Measurements from ENCODE around the gene CEP170B.
"Not testable (repeated sequence)": the region's sequence is repeated elsewhere in the genome, so short reads cannot be mapped to it uniquely, and the experiment has no call there.

The CEP170B gene

DNA sequence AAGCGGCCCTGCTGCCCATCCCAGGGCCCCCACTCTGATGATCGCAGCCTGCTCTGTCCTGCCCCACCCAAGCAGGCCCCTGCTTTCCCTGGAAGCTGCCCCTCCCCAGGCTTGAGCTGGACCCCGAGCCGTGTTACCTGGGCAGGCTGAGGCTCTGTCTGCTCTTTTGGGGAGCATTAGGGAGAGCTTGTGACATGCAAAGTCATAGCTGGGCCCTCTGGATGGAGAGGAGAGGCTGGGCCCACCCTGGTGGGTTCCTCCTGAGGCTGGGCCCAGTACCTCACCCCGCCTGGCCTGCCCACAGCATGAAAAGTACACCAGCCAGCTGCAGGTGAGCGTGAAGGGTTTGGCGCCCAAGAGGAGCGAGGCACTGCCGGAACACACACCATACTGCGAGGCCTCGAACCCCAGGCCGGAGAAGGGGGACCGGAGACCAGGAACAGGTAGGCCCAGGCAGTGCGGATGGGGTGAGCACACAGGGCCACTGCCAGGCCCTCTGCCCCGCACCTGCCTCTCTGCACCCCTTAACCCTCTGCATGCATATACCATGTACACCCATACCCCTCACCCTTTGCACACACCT lies 15.0 kb downstream of the CEP170B start:
- no peak for DNase-seq

DNA sequence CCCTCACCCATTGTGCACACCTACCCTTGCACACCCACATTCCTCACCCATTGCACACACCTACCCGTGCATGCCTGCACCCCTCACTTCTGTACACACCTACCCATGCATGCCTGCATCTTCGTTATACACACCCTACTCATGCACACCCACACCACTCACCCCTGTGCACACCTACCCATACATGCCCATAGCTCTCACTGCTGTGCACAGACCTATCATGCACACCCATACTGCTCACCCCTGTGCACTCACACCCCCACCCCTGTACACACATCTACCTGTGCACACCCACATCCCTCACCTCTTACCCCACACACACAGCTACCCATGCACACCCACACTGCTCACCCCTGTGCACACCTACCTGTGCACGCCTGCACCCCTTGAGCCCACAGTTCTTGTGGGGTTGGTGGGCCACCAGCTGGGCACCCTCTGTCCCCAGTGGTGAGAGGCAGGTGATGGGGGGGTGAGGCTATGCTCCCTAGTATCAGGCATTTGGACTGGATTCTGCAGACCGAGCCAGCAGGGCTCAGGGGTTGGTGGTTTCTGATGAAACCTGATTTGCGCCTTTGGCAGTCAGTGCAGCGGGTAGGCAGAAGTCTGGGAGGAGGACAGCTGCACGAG lies 15.6 kb downstream of the CEP170B start:
- DNase-seq = no peak

DNA sequence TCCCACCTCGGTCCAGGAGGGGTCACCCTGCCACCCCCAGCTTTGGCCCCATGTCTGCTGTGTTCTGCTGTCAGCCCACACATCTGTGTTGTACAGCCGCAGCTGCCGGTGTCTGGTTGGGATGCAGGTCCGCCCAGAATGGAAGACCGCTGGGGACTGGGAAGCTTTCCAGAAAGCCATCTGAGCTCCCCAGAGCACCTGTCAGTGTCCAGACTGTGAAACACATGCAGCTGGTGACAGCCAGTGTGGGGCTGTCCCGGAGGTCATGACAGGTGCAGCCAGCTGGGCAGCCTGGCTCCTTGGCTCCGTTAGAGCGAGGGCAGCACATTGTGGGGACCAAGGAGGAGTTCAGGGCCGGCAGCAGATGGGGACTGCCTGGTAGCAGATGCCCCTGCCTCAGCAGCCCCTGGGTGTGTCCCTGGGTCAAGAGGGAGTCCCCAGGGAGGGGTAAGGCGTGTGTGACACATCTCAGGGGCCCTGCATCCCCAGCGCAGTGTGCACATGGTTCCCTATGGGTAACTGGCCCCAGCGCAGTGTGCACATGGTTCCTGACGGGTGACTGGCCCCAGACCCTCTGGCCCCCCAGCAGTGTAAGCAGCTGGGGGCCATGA lies 16.4 kb downstream of the CEP170B start:
- no peak for DNase-seq

DNA sequence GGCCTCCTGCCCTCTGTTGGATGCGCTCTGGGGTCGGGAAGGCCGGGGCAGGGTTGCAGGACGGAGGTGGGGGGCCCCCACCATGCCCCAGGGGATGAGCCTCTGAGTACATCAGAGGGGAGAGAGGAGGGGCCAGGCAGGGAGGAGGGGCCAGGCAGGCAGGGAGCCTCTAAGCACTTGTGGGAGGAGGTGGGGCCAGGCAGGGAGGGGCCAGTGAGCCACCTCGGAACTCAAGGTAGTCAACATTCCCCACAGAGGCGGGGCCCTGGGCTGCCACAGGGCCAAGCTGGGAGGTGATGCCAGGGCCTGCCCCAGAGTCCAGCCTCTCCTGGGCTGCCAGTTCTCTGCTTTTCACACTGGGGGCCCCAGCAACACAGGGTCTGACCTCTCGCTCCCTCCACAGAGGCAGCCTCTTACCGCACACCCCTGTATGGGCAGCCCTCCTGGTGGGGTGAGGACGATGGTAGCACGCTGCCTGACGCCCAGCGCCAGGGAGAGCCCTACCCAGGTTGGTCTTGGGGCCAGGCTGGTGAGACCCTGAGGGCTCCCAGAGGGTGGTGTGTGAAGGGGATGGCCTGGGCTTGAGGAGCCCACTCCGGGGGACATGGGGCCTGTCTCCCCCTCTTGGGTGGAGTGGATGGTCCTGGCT lies 17.4 kb downstream of the CEP170B start:
- no peak for DNase-seq

DNA sequence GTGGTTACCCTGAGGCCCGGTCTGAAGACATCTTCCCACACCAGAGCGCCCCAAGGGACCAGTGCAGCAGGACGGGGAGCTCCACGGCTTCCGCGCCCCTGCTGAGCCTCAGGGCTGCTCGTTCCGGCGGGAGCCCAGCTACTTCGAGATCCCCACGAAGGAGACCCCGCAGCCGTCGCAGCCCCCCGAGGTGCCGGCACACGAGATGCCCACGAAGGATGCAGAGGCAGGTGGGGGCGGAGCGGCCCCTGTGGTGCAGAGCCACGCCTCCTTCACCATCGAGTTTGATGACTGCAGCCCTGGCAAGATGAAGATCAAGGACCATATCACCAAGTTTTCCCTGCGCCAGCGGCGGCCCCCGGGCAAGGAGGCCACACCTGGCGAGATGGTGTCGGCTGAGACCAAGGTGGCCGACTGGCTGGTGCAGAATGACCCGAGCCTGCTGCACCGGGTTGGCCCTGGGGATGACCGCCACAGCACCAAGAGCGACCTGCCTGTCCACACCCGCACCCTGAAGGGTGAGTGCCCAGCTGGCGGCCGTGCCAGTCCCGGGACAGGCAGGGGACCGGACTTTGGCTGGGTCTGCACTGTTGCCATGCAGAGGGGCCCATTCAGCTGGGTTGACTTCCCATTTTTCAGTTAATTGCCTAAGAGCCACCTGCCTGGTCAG lies 18.1 kb downstream of the CEP170B start:
- DNase-seq = no peak

DNA sequence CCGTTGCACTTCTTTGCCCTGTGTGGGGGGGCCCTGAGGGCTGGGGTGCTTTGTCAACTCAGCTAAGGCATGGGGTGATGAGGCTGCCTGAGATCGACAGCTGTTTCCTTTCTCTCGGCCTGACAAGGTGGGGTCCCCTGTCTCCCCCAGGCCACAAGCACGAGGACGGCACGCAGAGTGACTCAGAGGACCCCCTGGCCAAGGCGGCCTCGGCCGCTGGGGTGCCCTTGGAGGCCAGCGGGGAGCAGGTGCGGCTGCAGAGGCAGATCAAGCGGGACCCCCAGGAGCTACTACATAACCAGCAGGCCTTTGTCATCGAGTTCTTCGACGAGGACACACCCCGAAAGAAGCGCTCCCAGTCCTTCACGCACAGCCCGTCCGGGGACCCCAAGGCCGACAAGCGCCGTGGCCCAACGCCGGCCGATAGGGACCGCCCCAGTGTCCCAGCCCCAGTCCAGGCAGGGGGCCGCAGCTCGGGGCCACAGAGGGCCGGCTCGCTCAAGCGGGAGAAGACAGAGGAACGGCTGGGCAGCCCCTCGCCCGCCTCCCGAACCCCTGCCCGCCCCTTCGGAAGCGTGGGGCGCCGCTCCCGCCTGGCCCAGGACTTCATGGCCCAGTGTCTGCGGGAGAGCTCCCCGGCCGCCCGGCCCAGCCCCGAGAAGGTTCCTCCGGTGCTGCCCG lies 18.8 kb downstream of the CEP170B start:
- no peak for DNase-seq

DNA sequence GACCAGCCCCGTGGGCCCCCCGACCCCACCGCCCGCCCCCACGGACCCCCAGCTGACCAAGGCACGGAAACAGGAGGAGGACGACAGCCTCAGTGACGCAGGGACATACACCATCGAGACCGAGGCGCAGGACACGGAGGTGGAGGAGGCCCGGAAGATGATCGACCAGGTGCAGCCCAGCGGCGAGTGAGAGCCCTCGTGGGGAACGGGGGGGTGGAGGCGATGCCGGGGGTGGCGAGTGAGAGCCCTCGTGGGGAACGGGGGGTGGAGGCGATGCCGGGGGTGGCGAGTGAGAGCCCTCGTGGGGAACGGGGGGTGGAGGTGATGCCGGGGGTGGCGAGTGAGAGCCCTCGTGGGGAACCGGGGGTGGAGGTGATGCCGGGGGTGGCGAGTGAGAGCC lies 19.3 kb downstream of the CEP170B start:
- DNase-seq = not testable (repeated sequence)

DNA sequence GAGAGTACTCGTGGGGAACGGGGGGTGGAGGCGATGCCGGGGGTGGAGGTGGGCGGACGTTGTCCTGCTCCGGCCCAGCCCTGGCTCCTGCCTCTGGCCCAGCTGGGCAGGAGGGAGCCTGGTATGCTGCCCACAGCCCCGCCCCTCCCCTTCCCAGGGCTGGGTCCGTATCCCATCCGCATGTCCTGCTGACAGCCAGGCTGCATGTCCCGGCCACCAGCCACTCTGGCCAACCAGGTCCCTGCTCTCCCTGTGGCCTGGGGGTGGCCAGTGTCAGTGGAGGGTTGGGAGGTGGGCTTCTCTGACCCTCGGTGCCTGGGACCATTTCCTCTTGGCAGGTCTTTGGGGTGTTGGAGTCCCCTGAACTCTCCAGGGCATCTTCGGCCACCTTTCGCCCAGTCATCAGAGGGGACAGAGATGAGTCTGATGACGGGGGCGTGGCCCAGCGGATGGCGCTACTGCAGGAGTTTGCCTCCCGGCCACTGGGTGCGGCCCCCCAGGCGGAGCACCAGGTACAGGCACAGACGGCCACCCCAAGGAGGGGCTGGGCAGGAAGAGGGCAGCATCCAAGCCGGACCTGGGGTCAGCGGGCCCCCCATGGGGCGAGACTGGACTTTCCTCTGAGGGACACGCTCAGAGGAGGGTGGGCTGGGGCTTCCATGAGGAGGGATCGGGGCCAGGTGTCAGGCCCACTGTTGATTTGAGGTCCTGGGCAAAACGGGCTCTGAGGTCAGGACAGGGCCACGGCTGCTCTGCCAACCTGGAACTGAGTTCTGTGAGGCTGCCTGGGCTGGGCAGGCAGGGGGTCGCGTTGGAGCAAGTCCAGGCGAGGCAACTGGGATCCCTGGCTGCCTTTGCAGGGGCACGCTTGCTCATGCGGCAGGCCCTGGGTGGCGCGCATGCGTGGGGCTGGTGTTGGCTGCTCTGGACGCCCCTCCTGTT lies 20.2 kb downstream of the CEP170B start:
- DNase-seq = no peak

DNA sequence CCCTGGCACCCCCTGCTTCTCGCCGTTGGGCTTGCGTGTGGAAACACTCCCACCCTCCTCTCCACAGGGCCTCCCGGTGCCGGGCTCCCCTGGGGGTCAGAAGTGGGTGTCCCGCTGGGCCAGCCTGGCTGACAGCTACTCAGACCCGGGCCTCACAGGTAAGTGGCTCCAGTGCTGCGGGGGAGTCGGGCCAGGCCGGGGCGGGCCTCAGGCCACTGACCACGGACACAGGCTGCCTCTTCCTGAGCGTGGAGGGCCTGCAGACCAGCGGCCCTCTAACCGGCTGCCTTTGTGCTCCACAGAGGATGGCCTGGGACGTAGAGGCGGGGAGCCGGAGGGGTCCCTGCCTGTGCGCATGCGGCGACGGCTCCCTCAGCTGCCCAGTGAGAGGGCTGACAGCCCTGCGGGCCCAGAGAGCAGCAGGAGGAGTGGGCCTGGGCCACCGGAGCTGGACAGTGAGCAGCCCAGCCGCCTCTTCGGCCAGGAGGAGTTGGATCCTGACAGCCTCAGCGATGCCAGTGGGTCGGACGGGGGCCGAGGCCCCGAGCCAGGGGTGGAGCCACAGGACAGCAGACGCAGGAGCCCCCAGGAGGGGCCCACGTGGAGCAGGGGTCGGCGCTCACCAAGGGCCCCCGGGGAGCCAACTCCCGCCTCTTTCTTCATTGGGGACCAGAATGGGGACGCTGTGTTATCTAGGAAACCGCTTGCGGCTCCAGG lies 21.1 kb downstream of the CEP170B start:
- DNase-seq = no peak

DNA sequence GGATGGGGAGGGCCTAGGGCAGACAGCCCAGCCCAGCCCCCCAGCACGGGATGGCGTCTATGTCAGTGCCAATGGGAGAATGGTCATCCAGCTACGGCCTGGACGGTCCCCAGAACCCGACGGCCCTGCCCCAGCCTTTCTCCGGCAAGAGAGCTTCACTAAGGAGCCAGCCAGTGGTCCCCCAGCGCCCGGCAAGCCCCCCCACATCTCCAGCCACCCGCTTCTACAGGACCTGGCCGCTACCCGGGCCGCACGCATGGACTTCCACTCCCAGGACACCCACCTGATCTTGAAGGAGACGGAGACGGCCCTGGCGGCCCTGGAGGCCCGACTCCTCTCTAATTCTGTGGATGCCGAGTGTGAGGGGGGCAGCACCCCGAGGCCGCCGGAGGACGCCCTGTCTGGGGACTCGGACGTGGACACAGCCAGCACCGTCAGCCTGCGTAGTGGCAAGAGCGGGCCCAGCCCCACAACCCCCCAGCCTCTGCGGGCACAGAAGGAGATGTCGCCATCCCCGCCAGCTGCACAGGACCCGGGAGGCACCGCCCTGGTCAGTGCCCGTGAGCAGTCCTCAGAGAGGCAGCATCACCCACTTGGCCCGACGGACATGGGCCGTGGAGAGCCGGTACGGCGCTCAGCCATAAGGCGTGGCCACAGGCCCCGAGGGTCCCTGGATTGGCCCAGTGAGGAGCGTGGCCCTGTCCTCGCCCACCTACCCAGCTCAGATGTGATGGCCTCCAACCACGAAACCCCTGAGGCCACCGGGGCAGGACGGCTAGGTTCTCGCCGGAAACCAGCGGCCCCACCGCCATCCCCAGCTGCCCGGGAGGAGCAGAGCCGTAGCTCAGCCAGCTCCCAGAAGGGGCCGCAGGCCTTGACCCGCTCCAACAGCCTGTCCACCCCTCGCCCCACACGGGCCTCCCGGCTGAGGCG lies 21.9 kb downstream of the CEP170B start:
- no peak for DNase-seq

DNA sequence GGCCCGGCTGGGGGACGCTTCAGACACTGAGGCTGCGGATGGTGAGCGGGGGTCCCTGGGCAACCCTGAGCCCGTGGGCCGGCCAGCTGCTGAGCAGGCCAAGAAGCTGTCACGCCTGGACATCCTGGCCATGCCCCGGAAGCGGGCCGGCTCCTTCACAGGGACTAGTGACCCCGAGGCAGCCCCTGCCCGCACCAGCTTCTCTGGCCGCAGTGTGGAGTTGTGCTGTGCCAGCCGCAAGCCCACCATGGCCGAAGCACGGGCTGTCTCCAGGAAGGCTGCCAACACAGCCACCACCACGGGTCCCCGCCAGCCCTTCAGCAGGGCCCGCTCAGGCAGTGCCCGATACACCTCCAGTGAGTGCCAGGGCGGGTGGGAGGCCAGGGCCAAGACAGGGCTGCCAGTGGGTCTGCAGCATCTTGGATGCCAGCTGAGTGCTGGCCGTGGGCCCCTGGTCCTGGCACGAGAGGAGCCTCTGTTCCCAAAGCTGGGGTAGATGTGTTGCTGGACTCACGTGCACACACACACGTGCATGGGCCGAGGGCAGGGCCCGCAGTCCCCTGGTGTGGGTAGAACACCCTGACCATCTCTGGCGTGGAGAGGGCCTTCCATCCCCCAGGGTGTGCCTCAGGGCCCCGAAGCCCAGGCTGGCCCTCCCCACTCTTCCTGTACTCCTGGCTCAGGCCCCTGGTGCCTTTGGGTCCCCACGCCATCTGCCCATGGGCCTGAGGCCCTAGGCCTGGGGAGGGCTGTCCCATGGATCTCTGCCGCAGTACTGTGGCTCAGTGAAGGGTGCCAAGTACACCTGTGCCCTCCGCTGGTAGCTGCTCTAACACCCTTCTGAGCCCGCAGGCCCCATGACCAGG lies 22.8 kb downstream of the CEP170B start:
- no peak for DNase-seq

DNA sequence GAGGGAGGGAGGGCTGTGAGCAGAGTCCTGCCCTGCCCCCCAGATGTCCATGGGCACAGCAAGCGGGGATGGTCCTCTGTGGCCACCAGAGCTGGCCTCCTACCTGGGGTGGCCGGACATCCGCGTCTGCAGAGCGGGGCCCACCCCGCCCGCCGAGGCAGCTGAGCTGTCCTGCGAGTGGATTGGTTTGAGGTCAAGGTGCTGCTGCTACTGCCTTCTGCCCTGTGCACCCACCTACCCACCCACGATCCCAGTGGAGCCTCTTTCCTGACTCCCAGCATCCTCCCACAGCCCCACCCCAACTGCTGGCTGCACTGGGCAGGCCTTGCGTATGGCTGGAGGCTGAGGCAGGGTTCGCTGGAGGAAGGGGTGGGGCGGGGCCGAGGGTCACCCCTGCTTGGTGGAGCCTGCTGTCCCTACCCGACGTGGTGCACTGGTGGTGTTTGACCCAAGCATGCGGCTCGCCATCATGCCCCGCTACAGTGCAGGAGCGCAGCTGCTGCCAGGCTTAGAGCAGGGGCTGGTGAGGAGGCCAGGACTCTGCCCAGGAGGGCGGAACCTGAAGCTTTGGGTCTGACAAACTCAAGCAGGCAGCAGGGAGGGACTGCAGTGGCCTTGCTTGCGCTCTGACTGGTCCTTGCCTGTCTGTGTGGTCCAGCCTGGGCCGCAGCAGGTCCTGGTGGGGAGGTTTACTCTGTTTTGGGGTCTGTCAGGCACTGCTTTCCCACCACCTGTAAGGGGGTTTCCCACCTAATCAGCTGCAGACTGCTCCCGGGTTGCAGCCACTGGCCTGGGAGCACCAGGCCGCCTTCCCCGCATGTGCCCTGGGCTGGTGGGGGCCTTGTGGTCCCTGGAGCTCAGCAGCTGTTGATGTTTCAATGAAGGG lies 23.7 kb downstream of the CEP170B start:
- no peak for DNase-seq

DNA sequence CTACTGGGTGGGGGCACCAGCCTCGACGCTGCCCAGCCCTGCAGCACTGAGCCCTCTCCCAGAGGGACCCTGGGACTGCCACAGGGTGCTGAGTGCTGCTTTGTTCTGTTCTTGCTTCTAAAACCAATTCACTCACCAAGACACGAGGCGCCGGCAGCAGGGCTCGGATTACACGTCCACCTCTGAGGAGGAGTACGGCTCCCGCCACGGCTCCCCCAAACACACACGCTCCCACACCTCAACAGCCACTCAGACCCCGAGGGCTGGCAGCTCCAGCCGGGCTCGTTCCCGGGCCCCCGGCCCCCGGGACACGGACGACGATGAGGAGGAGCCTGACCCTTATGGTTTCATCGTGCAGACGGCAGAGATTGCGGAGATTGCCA lies 24.3 kb downstream of the CEP170B start:
- no peak for DNase-seq

DNA sequence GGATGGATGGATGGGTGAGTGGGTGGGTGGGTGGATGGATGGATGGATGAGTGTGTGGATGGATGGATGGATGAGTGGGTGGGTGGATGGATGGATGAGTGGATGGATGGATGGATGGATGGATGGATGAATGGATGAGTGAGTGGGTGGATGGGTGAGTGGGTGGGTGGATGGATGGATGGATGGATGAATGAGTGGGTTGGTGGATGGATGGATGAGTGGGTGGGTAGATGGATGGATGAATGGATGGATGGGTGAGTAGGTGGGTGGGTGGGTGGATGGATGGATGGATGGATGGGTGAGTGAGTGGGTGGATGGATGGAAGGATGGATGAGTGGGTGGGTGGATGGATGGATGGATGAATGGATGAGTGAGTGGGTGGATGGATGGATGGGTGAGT lies 25.2 kb downstream of the CEP170B start:
- not testable (repeated sequence) for DNase-seq

DNA sequence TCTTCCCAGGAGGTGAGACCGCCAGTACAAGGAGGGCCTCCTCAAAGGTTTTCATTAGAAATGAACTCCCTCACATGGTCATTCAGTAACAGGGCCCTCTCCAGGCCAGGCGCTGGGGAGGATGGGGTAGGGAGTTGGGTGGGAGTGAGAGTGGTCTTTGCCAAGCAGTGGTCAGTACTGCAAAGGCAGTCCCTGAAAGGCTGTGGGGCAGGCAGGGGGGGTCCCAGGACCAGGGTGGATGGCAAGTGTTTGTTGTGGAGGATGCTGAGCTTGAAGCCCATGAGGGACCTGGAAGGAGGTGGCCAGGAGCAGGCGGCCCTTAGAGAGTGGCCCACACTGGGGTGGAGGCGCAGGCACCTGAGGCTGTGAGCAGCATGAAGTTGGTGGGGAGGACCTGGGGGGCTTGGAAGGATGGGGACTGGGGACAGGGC lies 26.1 kb downstream of the CEP170B start:
- no peak for DNase-seq

DNA sequence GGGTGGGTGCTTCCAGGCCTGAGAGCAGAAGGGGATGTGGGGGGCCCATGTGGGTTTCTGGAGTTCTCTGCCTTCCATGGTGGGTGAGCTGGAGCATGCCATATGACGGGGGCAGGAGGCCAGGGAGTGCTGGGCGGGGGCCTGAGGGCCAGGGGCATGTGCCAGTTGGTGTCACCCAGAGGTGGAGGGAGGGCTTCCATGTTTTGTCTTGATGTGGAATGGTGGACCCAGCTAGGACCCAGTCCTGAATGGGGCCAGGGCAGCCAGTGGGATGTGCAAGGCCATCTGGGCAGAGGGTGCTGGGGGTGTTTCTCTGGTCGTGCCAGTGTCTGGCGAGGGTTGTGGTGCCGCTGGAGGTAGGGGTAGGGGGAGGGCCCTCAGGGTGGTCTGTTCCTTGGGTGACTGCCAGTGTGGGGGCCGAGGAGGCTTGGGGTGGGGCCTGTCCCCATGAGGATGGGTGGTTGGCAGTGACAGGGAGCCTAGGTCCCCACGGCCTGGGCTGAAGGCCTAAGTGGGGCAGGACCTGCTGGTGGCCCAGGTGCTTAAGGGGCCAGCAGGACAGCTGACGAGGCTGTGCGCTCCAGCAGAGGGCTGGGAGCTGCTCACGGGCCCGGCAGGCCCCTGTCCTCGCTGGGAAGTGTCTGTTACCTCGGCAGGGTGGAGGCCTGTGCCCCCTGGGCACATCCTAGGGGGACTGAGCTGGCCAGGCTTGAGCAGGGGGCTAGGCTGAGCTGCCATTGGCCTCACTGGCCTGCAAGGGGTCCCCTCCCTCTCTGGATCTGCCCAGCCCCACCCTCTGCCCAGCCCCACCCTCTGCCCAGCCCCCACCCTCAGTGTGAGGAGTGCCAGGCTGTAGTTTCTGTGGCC lies 26.8 kb downstream of the CEP170B start:
- DNase-seq = no peak

All from fibroblast of skin of scalp (primary cell).